ENCODE results near the gene VCP. TPM values are rescaled to one million over a fixed set of nuclear protein-coding genes. Genes with fewer than 3 reads are reported as not detected.
A peak's percentile ranks its signal among the peaks of the same experiment; 100 is the strongest.
"Not testable (repeated sequence)": the region's sequence is repeated elsewhere in the genome, so short reads cannot be mapped to it uniquely, and the experiment has no call there.

VCP gene
- total RNA-seq, 1 donor from 2014 or later, result 420 TPM

GRCh38 chr9:35060548-35061207 is 11.7 kb downstream of the VCP start:
- no peak for DNase-seq (ENCODE audit: low read depth)

- no peak for DNase-seq (ENCODE audit: low read depth)
Observed at GRCh38 chr9:35059438-35059837, 13.0 kb downstream of the VCP start.

DNA sequence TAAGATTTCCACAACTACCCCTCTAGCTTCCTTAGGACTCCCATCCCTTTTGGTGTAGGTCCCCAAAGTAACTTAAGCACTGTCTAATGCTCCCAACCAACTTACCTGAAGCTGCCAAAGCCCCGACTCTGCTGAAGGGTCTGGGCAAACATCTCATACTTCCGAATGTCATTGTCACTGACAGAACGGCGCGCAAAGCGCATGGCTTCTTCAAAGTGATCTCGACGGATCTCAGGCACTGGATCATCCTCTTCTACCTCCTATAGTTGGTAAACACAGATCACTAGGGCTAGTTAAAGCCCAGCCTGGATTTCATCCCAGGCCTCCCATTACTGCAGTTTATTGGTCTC is 15.2 kb downstream of the VCP start:
- DNase-seq (ENCODE audit: low read depth), result no peak

- no peak for DNase-seq (ENCODE audit: low read depth)
Observed at GRCh38 chr9:35056571-35057270, 15.7 kb downstream of the VCP start.

- no peak for DNase-seq (ENCODE audit: low read depth)
Observed at GRCh38 chr9:35054871-35055644, 17.4 kb downstream of the VCP start.

DNA sequence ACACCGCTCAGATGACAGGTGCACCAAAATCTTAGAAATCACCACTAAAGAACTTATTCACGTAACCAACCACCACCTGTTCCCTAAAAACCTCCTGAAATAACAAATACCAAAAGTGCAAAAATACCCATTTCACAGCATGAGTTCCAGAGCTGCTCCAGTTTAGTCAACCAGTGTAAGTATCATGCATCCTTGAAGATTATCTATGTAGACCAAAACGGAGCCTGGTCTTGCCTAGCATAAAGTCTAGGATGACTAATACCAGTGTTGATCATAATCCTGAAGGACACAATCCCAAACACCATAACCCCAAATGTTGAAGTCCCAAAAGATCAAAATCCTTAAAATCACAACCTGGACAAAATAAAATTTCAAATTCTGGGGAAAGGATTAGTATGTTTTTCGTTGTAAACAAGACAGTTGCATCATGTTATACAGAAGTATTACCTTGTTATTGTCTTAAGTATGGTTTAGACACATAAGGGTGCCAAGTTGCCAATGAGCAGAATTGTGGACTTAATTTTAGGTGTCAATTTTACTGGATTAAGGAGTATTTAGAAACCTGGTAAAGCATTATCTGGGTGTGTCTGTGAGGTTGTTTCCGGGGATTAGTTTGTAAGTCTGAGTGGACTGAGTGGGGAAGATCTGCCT is 18.1 kb downstream of the VCP start:
- DNase-seq (ENCODE audit: low read depth), result no peak

DNA sequence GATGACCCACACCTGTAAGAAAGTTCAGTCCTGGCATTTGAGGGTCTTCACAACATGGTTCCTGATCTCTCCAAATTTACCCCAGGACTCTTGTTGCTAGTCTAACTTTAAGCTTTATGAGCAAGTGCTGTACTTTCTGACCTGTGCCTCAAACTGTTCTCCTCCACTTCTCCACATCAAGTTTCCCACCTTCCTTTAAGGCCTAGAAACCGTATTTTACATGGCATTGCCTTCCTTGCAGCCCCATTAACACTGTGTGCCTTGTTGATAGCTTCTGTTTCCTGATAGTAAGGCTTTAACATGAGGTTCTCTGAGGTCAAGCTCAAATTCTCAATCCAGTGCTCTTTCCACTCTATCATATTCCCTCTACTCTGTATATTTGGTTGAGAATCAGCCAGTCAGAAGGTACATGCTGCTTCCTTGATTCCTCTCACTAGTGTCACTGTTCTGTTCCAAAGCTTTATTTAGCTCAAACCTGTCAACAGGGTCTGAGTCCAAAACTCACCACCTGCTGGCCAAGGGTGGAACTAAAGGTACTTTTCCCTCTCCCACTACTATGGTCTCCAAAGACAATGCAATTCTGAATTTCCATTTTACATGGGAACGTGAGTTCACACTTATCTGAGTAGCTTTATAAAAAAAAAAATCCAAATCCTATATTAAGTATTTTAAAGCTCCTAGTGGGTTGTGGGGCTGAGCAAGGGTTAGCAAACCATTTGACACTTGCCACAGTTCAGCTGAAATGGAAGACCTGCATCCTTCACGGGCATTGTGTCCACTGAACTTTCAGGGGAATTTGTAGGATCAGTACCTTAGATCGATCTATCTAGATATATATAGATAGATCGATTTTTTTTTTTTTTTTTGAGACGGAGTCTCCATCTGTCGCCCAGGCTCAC is 21.1 kb downstream of the VCP start:
- peak; percentile 64 for DNase-seq (ENCODE audit: low read depth)

GRCh38 chr9:35048511-35048910 is 23.9 kb downstream of the VCP start:
- DNase-seq (ENCODE audit: low read depth), result no peak

GRCh38 chr9:35044071-35044470 is 28.4 kb downstream of the VCP start:
- no peak for DNase-seq (ENCODE audit: low read depth)

GRCh38 chr9:35042891-35043545 is 29.4 kb downstream of the VCP start:
- no peak for DNase-seq (ENCODE audit: low read depth)

- peak; percentile 63 for DNase-seq (ENCODE audit: low read depth)
Observed at GRCh38 chr9:35042081-35042604, 30.3 kb downstream of the VCP start.

- DNase-seq (ENCODE audit: low read depth), result no peak
Observed at GRCh38 chr9:35035851-35036701, 36.3 kb downstream of the VCP start.

DNA sequence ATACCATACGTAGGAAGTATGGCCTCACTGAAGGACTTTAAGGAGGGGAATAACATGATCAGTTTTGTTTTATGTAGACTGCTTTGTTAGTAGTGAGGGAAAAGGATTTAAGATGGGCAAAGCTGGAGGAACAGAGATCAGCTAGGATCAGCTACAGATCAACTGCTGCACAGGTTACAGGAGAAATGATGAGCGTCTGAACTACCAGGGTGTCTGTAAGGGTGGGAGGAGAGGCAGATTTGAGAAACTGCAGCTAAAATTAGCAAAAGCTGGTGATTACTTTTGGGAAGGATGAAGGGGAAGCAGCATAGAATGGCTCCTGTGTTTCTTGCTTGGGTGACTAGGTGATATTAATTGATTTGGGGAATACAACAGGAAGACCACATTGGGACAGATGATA is 39.3 kb downstream of the VCP start:
- no peak for DNase-seq (ENCODE audit: low read depth)

DNA sequence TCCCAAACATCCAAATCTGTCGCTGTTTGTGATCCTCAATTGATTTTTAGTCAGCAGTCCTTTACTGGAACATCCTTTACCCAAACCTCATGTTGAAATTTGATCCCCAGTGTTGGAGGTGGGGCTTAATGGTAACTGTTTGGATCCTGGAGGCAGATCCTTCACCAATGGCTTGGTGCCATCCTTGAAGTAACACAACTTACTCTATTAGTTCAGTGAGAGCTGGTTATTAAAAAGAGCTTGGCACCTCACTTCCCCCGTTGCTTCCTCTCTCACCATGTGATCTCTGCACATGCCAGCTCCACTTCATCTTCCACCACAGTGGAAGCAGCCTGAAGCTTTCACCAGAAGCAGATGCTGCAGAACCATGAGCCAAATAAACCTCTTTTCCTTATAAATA is 42.6 kb downstream of the VCP start:
- no peak for DNase-seq (ENCODE audit: low read depth)

- DNase-seq (ENCODE audit: low read depth), result no peak
Observed at GRCh38 chr9:35029241-35029640, 43.2 kb downstream of the VCP start.

GRCh38 chr9:35028341-35028740 is 44.1 kb downstream of the VCP start:
- no peak for DNase-seq (ENCODE audit: low read depth)

DNA sequence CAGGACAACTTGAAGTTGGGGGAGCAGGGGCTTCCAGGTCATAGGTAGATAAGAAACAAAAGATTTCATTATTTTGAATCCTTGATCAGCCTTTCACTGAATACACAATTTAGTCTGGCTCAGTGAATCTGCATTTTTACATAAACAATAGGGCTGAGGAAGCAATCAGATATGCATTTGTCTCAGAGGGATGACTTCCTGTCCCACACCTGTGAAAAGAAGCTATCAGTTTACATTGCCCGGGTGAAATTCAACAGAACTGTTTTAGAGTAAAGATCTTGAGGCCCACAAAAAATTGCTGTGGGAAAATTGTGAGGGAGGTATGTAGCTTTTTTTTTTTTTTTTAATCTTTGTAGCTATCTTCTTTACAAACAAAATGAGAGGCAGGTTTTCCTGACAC is 44.6 kb downstream of the VCP start:
- DNase-seq (ENCODE audit: low read depth), result no peak

DNA sequence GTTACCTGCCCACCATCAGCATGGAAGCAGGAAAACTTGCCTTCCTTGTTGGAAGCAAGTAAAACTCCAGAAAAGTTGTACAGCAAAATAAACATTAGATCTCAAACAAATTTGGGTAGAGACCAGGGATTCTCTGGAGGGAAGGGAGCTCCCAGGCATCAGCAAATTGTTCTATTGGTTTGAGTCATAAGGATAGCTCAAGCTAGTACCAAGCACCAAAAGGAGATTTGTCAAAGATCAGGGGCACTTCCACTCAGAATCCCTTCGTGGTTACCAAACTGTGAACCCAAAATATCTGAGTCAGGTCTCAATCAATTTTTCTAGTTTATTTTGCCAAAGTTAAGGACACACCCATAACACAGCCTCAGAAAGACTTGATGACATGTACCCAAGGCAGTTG is 45.1 kb downstream of the VCP start:
- DNase-seq (ENCODE audit: low read depth), result no peak

- no peak for DNase-seq (ENCODE audit: low read depth)
Observed at GRCh38 chr9:35026671-35027070, 45.8 kb downstream of the VCP start.

GRCh38 chr9:35023443-35023842 is 49.0 kb downstream of the VCP start:
- not testable (repeated sequence) for DNase-seq (ENCODE audit: low read depth)
